Endothelial cell of umbilical vein (primary cell): ENCODE results near the gene SEH1L. TPM values are rescaled to one million over a fixed set of nuclear protein-coding genes. Genes with fewer than 3 reads are reported as not detected.

Source experiments
- BruUV-seq: library from RNA; stranded (reverse); fragments of 400-500 nt; replicated peaks from 2 replicates; lab custom pipeline; 2021; lab: Mats Ljungman, UMichigan
- CTCF ChIA-PET: fragments of 300-600, 350-600 bp; sonication (Branson Sonifier 250); formaldehyde crosslinking; loops from one replicate; lab custom pipeline; 2021; ENCODE audit warnings: antibody characterized with exemption, inconsistent platforms; lab: Charles Lee
- POLR2A ChIA-PET: fragments of 300-600, 350-600 bp; sonication (Branson Sonifier 250); formaldehyde crosslinking; loops from one replicate; lab custom pipeline; 2021; ENCODE audit warnings: antibody characterized with exemption, inconsistent platforms; lab: Charles Lee
- DNase-seq: peaks from one replicate; pipeline ENCODE4 v3.0.0-alpha.2; 2011; ENCODE audit warnings: low read depth, low spot score
- FAIRE-seq: peaks from 2 replicates; lab custom pipeline; 2011; peaks lifted over from hg19 to GRCh38; lab: Jason Lieb, UNC
- H2AFZ ChIP-seq: 2 replicates; pipeline ENCODE4 v1.6.0; 2012; ENCODE audit warnings: low read depth, low read length, control low read depth, inconsistent platforms
- H3K27ac ChIP-seq: 2 replicates; pipeline ENCODE4 v1.5.1; 2011; ENCODE audit warnings: low read depth, mild to moderate bottlenecking, control low read depth, low read length, moderate library complexity; ENCODE audit not compliant: insufficient read depth
- H3K27me3 ChIP-seq, 2 experiments: 2 replicates each; pipeline versions ENCODE4 v1.6.0 to v1.6.1; 2011; ENCODE audit warnings: low read length in 2 of 2, mixed read lengths in 1 of 2; ENCODE audit not compliant: control insufficient read depth in 2 of 2, insufficient read depth in 2 of 2
- H3K36me3 ChIP-seq, 2 experiments: 2 replicates in 1 of 2; 3 replicates in 1 of 2; pipeline ENCODE4 v1.5.1; 2011; ENCODE audit warnings: low read length in 2 of 2, mild to moderate bottlenecking in 1 of 2, moderate library complexity in 1 of 2; ENCODE audit not compliant: control insufficient read depth in 2 of 2, insufficient read depth in 2 of 2; ENCODE audit errors: extremely low read depth in 1 of 2
- H3K4me1 ChIP-seq: 3 replicates; pipeline ENCODE4 v1.5.1; 2011; ENCODE audit warnings: mild to moderate bottlenecking, low read length; ENCODE audit not compliant: control insufficient read depth, insufficient read depth; ENCODE audit errors: extremely low read depth
- H3K4me2 ChIP-seq: 2 replicates; pipeline ENCODE4 v1.6.1; 2011; ENCODE audit warnings: low read length, control low read depth, mixed read lengths; ENCODE audit not compliant: insufficient read depth
- H3K4me3 ChIP-seq, 3 experiments: fragments of 200-600 bp in 1 of 3; sonication (generic), shearing (Covaris generic) in 1 of 3; replicated peaks in 1 of 3; 2 replicates each; pipeline ENCODE4 v1.5.1; 2011 to 2016; ENCODE audit warnings: control low read depth in 3 of 3, low read length in 3 of 3, mild to moderate bottlenecking in 2 of 3, inconsistent platforms in 1 of 3, low read depth in 1 of 3, moderate library complexity in 1 of 3; ENCODE audit not compliant: insufficient read depth in 1 of 3
- H3K79me2 ChIP-seq: 2 replicates; pipeline ENCODE4 v1.6.0; 2012; ENCODE audit warnings: low read length, inconsistent platforms; ENCODE audit not compliant: control insufficient read depth, insufficient read depth
- H3K9ac ChIP-seq: replicated peaks from 2 replicates; pipeline ENCODE3; 2011; ENCODE audit warnings: low read length, control low read depth; ENCODE audit not compliant: insufficient read depth; ENCODE audit errors: extremely low read depth
- H3K9me1 ChIP-seq: replicated peaks from 3 replicates; pipeline ENCODE4 v1.6.0; 2011; ENCODE audit warnings: mild to moderate bottlenecking, low read length; ENCODE audit not compliant: control insufficient read depth, insufficient read depth; ENCODE audit errors: extremely low read depth
- H3K9me3 ChIP-seq: replicated peaks from 2 replicates; pipeline ENCODE4 v1.5.1; 2012; ENCODE audit warnings: low read length, inconsistent platforms; ENCODE audit not compliant: control insufficient read depth, insufficient read depth
- H4K20me1 ChIP-seq: replicated peaks from 2 replicates; pipeline ENCODE3; 2011; ENCODE audit warnings: mild to moderate bottlenecking, low read length; ENCODE audit not compliant: control insufficient read depth, insufficient read depth; ENCODE audit errors: extremely low read depth
- CTCF ChIP-seq, 2 donors: IDR thresholded peaks; 1 replicate in 1 of 2; 2 replicates in 1 of 2; pipeline ENCODE4 v1.5.1; 2011; ENCODE audit warnings: low read length in 2 of 2, mild to moderate bottlenecking in 2 of 2, moderate library complexity in 2 of 2, control low read depth in 1 of 2, inconsistent platforms in 1 of 2, low read depth in 1 of 2; ENCODE audit not compliant: insufficient read depth in 1 of 2; ENCODE audit errors: extremely low read depth in 1 of 2
- EZH2 ChIP-seq: IDR thresholded peaks from 2 replicates; pipeline ENCODE4 v1.6.1; 2012; ENCODE audit warnings: borderline replicate concordance, low read depth, mild to moderate bottlenecking, moderate library complexity, low read length, inconsistent platforms; ENCODE audit not compliant: severe bottlenecking
- FOS ChIP-seq: IDR thresholded peaks from 2 replicates; pipeline ENCODE4 v1.6.1; 2011; ENCODE audit warnings: mild to moderate bottlenecking, low read length, moderate library complexity, borderline replicate concordance; ENCODE audit not compliant: insufficient read depth
- GATA2 ChIP-seq: IDR thresholded peaks from 2 replicates; pipeline ENCODE4 v1.7.0; 2011; ENCODE audit warnings: low read depth, mild to moderate bottlenecking, moderate library complexity, mixed read lengths, low read length; ENCODE audit not compliant: insufficient read length, insufficient read depth
- JUN ChIP-seq: IDR thresholded peaks from 2 replicates; pipeline ENCODE4 v1.6.1; 2011; ENCODE audit warnings: borderline replicate concordance, low read depth; ENCODE audit not compliant: insufficient read length, insufficient read depth
- MAX ChIP-seq: IDR thresholded peaks from 2 replicates; pipeline ENCODE4 v1.6.1; 2011; ENCODE audit not compliant: insufficient read depth, insufficient read length
- MYC ChIP-seq: IDR thresholded peaks from one replicate; pipeline ENCODE4 v1.6.1; 2011; ENCODE audit warnings: mild to moderate bottlenecking, low read depth, low read length
- POLR2A ChIP-seq: IDR thresholded peaks from 2 replicates; pipeline ENCODE4 v1.6.1; 2012; ENCODE audit warnings: low read depth, mild to moderate bottlenecking, control low read depth, low read length
- POLR2AphosphoS5 ChIP-seq: IDR thresholded peaks from 2 replicates; pipeline ENCODE4 v1.6.1; 2012; ENCODE audit warnings: low read depth, mild to moderate bottlenecking, control low read depth, low read length, moderate library complexity; ENCODE audit not compliant: insufficient read depth
- dilution Hi-C: fragments of 300-500 bp; cut with MboI; formaldehyde crosslinking; loops from one replicate; pipeline ENCODE4 v1.15.0; 2019; ENCODE audit warnings: low sequenced_read_pairs; ENCODE audit not compliant: extremely low pct_ligation_motif_present
- intact Hi-C: fragments of 100-400 bp; cut with micrococcal nuclease; formaldehyde crosslinking; loops from one replicate; pipeline ENCODE4 v1.10.0; 2022
- polyA plus RNA-seq, 4 experiments: library from polyadenylated mRNA; depleted of rRNA in 3 of 4; stranded (reverse) in 3 of 4; unstranded in 1 of 4; fragments of >200 nt; gene quantifications; 2 replicates each; pipeline versions ENCODE4 v1.2.1 to v1.2.3, GENCODE V29; 2011 to 2012; ENCODE audit warnings: missing spikeins in 1 of 4
- total RNA-seq: library from RNA; stranded (reverse); gene quantifications from 2 replicates; pipeline ENCODE4 v1.2.3, GENCODE V29; 2021

The SEH1L gene
- total and polyA plus RNA-seq, 2 donors (not counting 3 experiments of a cell fraction or from before 2014, with no cell fraction given), result 19.8 to 42.8 TPM

GRCh38 chr18:12929477-12930083 lies 18.2 kb upstream of the SEH1L start:
- ChIA-PET CTCF (interaction anchor here (1.5 kb wide), 1 partner anchor 186 kb away, joined by 4 read pairs; no protein-coding TSS in a partner anchor), POLR2A (no interaction called here)
- BruUV-seq, result no TSS peak
- H3K4me1 ChIP-seq, result no peaks in the 10 kb centered on the region
- dilution Hi-C loops, result no loop called here
- H2AFZ ChIP-seq, result no peak overlapping the region
- no peak overlapping the region for H3K4me2 ChIP-seq
- no peak for FAIRE-seq
- peaks cover 3 to 4% of the 10 kb centered on the region in 2 experiments for H3K27me3 ChIP-seq
- no peaks in the 10 kb centered on the region for H3K79me2 ChIP-seq
- no peak overlapping the region for H3K9ac ChIP-seq
- no peak for TF ChIP-seq POLR2A
- no peak for TF ChIP-seq CTCF (IDR thresholded peaks at IDR 0.05; ENCODE audit: extremely low read depth in 1 of 2, insufficient read depth in 1 of 2, low read depth in 1 of 2, low read length in 2 of 2)
- no peak for TF ChIP-seq POLR2AphosphoS5
- TF ChIP-seq MYC, result no peak
- no peak for TF ChIP-seq FOS
- TF ChIP-seq MAX, result no peak
- TF ChIP-seq JUN, result no peak
- no peak for TF ChIP-seq GATA2
- no peak for TF ChIP-seq EZH2
- H3K9me3 ChIP-seq, result no peaks in the 10 kb centered on the region
- no peak overlapping the region for H3K27ac ChIP-seq
- no peak overlapping the region for H3K4me3 ChIP-seq
- DNase-seq, result no peak
- no peaks in the 10 kb centered on the region for H3K36me3 ChIP-seq
- intact Hi-C loops, result no loop called here
- H3K9me1 ChIP-seq, result no peaks in the 10 kb centered on the region
- no peaks in the 10 kb centered on the region for H4K20me1 ChIP-seq
